ENCODE data around the gene CBLB.
"Not testable (repeated sequence)": the region's sequence is repeated elsewhere in the genome, so short reads cannot be mapped to it uniquely, and the experiment has no call there.

The CBLB gene

GRCh38 chr3:105746231-105746996 lies 122.4 kb downstream of the CBLB start:
- Mint-ChIP-seq H3K36me3 (peaks cover 20% of the 10 kb centered on the region), H3K9me3 (peaks cover 1% of the 10 kb centered on the region), H3K27me3 (no peaks in the 10 kb centered on the region), H3K27ac (peak overlapping the region; percentile 4), H3K4me1 (peaks cover 11% of the 10 kb centered on the region), H3K4me3 (no peak overlapping the region)
- ATAC-seq (ENCODE audit: low read depth), result no peak
- no peak for DNase-seq (ENCODE audit: low spot score in 2 of 2)

GRCh38 chr3:105745046-105745445 lies 123.8 kb downstream of the CBLB start:
- Mint-ChIP-seq H3K36me3 (peaks cover 16% of the 10 kb centered on the region), H3K4me1 (peaks cover 8% of the 10 kb centered on the region)

GRCh38 chr3:105744202-105744601 lies 124.6 kb downstream of the CBLB start:
- DNase-seq (ENCODE audit: low spot score in 2 of 2), result no peak
- Mint-ChIP-seq H3K4me3 (no peak overlapping the region), H3K27me3 (no peaks in the 10 kb centered on the region), H3K27ac (no peak overlapping the region), H3K36me3 (peaks cover 21% of the 10 kb centered on the region), H3K9me3 (no peaks in the 10 kb centered on the region), H3K4me1 (peaks cover 8% of the 10 kb centered on the region)
- ATAC-seq (ENCODE audit: low read depth), result no peak

More at GRCh38 chr3:105745046-105745445, 123.8 kb downstream of the CBLB start:
- Mint-ChIP-seq H3K4me3 (no peak overlapping the region), H3K27me3 (no peaks in the 10 kb centered on the region), H3K27ac (no peak overlapping the region), H3K9me3 (no peaks in the 10 kb centered on the region)
- DNase-seq (ENCODE audit: low spot score in 2 of 2), result no peak
- ATAC-seq (ENCODE audit: low read depth), result no peak

- no peak overlapping the region for H3K27ac Mint-ChIP-seq
- no peak for DNase-seq (ENCODE audit: low spot score in 2 of 2)
- no peak for ATAC-seq (ENCODE audit: low read depth)
- peaks cover 12% of the 10 kb centered on the region for H3K36me3 Mint-ChIP-seq
- no peaks in the 10 kb centered on the region for H3K9me3 Mint-ChIP-seq
- H3K4me1 Mint-ChIP-seq, result peaks cover 4% of the 10 kb centered on the region
- no peaks in the 10 kb centered on the region for H3K27me3 Mint-ChIP-seq
- H3K4me3 Mint-ChIP-seq, result no peak overlapping the region
These were observed 135.5 kb downstream of the CBLB start for GRCh38 chr3:105733356-105733755.

- no peak overlapping the region for H3K4me3 Mint-ChIP-seq
- no peaks in the 10 kb centered on the region for H3K27me3 Mint-ChIP-seq
- peaks cover 25% of the 10 kb centered on the region for H3K36me3 Mint-ChIP-seq
- H3K27ac Mint-ChIP-seq, result no peak overlapping the region
- peaks cover 4% of the 10 kb centered on the region for H3K4me1 Mint-ChIP-seq
- H3K9me3 Mint-ChIP-seq, result peaks cover 6% of the 10 kb centered on the region
- DNase-seq (ENCODE audit: low spot score in 2 of 2), result no peak
- ATAC-seq (ENCODE audit: low read depth), result no peak
These were observed 137.1 kb downstream of the CBLB start for GRCh38 chr3:105731686-105732085.

- H3K27ac Mint-ChIP-seq, result no peak overlapping the region
- DNase-seq (ENCODE audit: low spot score in 2 of 2), result no peak
- H3K9me3 Mint-ChIP-seq, result peaks cover 6% of the 10 kb centered on the region
- H3K4me3 Mint-ChIP-seq, result no peak overlapping the region
- H3K4me1 Mint-ChIP-seq, result peaks cover 4% of the 10 kb centered on the region
- H3K36me3 Mint-ChIP-seq, result peaks cover 24% of the 10 kb centered on the region
- no peaks in the 10 kb centered on the region for H3K27me3 Mint-ChIP-seq
- ATAC-seq (ENCODE audit: low read depth), result no peak
These were observed 137.9 kb downstream of the CBLB start for GRCh38 chr3:105730801-105731354.

- H3K9me3 Mint-ChIP-seq, result peaks cover 6% of the 10 kb centered on the region
These were observed 139.1 kb downstream of the CBLB start for GRCh38 chr3:105729667-105730066.

GRCh38 chr3:105728771-105729312 lies 140.0 kb downstream of the CBLB start:
- Mint-ChIP-seq H3K27ac (no peak overlapping the region), H3K36me3 (peaks cover 23% of the 10 kb centered on the region), H3K4me3 (no peak overlapping the region)

More at GRCh38 chr3:105729667-105730066, 139.1 kb downstream of the CBLB start:
- H3K27ac Mint-ChIP-seq, result no peak overlapping the region
- peaks cover 4% of the 10 kb centered on the region for H3K4me1 Mint-ChIP-seq
- no peak for ATAC-seq (ENCODE audit: low read depth)
- no peaks in the 10 kb centered on the region for H3K27me3 Mint-ChIP-seq
- H3K36me3 Mint-ChIP-seq, result peaks cover 24% of the 10 kb centered on the region
- no peak for DNase-seq (ENCODE audit: low spot score in 2 of 2)
- no peak overlapping the region for H3K4me3 Mint-ChIP-seq

GRCh38 chr3:105727036-105727435 lies 141.8 kb downstream of the CBLB start:
- H3K9me3 Mint-ChIP-seq, H3K27ac Mint-ChIP-seq: not testable (repeated sequence)

More at GRCh38 chr3:105728771-105729312, 140.0 kb downstream of the CBLB start:
- Mint-ChIP-seq H3K4me1 (peaks cover 4% of the 10 kb centered on the region), H3K27me3 (no peaks in the 10 kb centered on the region), H3K9me3 (peaks cover 6% of the 10 kb centered on the region)
- no peak for ATAC-seq (ENCODE audit: low read depth)
- DNase-seq (ENCODE audit: low spot score in 2 of 2), result no peak

GRCh38 chr3:105722943-105723556 lies 145.8 kb downstream of the CBLB start:
- Mint-ChIP-seq H3K4me1 (peaks cover 6% of the 10 kb centered on the region), H3K36me3 (peaks cover 21% of the 10 kb centered on the region), H3K27me3 (no peaks in the 10 kb centered on the region), H3K27ac (peak overlapping the region; percentile 45), H3K4me3 (no peak overlapping the region), H3K9me3 (peaks cover 5% of the 10 kb centered on the region)
- peak; percentile 100 for ATAC-seq (ENCODE audit: low read depth)
- DNase-seq (ENCODE audit: low spot score in 2 of 2), result peak in 1 of 2 donors; percentile 39

More at GRCh38 chr3:105727036-105727435, 141.8 kb downstream of the CBLB start:
- H3K4me1 Mint-ChIP-seq; H3K27me3 Mint-ChIP-seq; H3K4me3 Mint-ChIP-seq; DNase-seq (ENCODE audit: low spot score in 2 of 2); ATAC-seq (ENCODE audit: low read depth): not testable (repeated sequence)
- H3K36me3 Mint-ChIP-seq, result peaks cover 22% of the 10 kb centered on the region

- peaks cover 16% of the 10 kb centered on the region for H3K36me3 Mint-ChIP-seq
- no peaks in the 10 kb centered on the region for H3K27me3 Mint-ChIP-seq
- no peak overlapping the region for H3K27ac Mint-ChIP-seq
- ATAC-seq (ENCODE audit: low read depth), result no peak
- H3K4me1 Mint-ChIP-seq, result peaks cover 6% of the 10 kb centered on the region
- no peak overlapping the region for H3K4me3 Mint-ChIP-seq
- no peak for DNase-seq (ENCODE audit: low spot score in 2 of 2)
- H3K9me3 Mint-ChIP-seq, result no peaks in the 10 kb centered on the region
These were observed 149.0 kb downstream of the CBLB start for GRCh38 chr3:105719791-105720190.

- Mint-ChIP-seq H3K36me3 (peaks cover 27% of the 10 kb centered on the region), H3K4me1 (no peaks in the 10 kb centered on the region), H3K4me3 (no peak overlapping the region), H3K9me3 (no peaks in the 10 kb centered on the region), H3K27ac (no peak overlapping the region), H3K27me3 (no peaks in the 10 kb centered on the region)
- DNase-seq (ENCODE audit: low spot score in 2 of 2), result no peak
- ATAC-seq (ENCODE audit: low read depth), result no peak
These were observed 153.4 kb downstream of the CBLB start for GRCh38 chr3:105715372-105715771.

- Mint-ChIP-seq H3K27me3 (no peaks in the 10 kb centered on the region), H3K4me3 (no peak overlapping the region), H3K27ac (no peak overlapping the region), H3K36me3 (peaks cover 30% of the 10 kb centered on the region), H3K9me3 (no peaks in the 10 kb centered on the region), H3K4me1 (no peaks in the 10 kb centered on the region)
- DNase-seq (ENCODE audit: low spot score in 2 of 2) (no peak), ATAC-seq (ENCODE audit: low read depth) (no peak)
These were observed 154.4 kb downstream of the CBLB start for GRCh38 chr3:105714453-105714852.

GRCh38 chr3:105708980-105709379 lies 159.8 kb downstream of the CBLB start:
- ATAC-seq (ENCODE audit: low read depth) (no peak), DNase-seq (ENCODE audit: low spot score in 2 of 2) (no peak)
- Mint-ChIP-seq H3K27me3 (no peaks in the 10 kb centered on the region), H3K4me1 (no peaks in the 10 kb centered on the region), H3K36me3 (peaks cover 14% of the 10 kb centered on the region), H3K27ac (no peak overlapping the region), H3K4me3 (no peak overlapping the region), H3K9me3 (no peaks in the 10 kb centered on the region)
